Panc1 (cell line): ENCODE measurements around the gene ABL1. TPM values are rescaled to one million over a fixed set of nuclear protein-coding genes. Genes with fewer than 3 reads are reported as not detected.

Source experiments
- ATAC-seq: fragments of 200-7000 bp; cut with Tn5 transposase; 2 replicates; pipeline ENCODE4 v1.9.1; 2020; ENCODE audit warnings: mild to moderate bottlenecking, moderate library complexity
- BruUV-seq: library from RNA; stranded (reverse); fragments of 400-500 nt; replicated peaks from 2 replicates; lab custom pipeline; 2021; lab: Mats Ljungman, UMichigan
- CTCF ChIA-PET: fragments of 300-600 bp; sonication (Branson Sonifier 250); formaldehyde crosslinking; loops from one replicate; lab custom pipeline; 2022; ENCODE audit warnings: antibody characterized with exemption; lab: Charles Lee
- POLR2A ChIA-PET: fragments of 300-600 bp; sonication (Branson Sonifier 250); formaldehyde crosslinking; loops from one replicate; lab custom pipeline; 2022; ENCODE audit warnings: antibody characterized with exemption; lab: Charles Lee
- DNase-seq: peaks from one replicate; pipeline ENCODE4 v3.0.0-alpha.2; 2010; ENCODE audit warnings: low read depth, low spot score
- H3K27ac ChIP-seq: 2 replicates; pipeline ENCODE4 v1.5.1; 2011; ENCODE audit warnings: mild to moderate bottlenecking, low read length, inconsistent platforms
- H3K27me3 ChIP-seq: fragments of 200-500 bp; sonication (Bioruptor generic); 2 replicates; pipeline ENCODE4 v1.6.0; 2014; ENCODE audit warnings: low read length, inconsistent platforms; ENCODE audit not compliant: control insufficient read depth, insufficient read depth
- H3K36me3 ChIP-seq: fragments of 200-500 bp; sonication (Bioruptor generic); 2 replicates; pipeline ENCODE4 v1.5.1; 2014; ENCODE audit warnings: inconsistent platforms, mild to moderate bottlenecking, low read length, moderate library complexity; ENCODE audit not compliant: control insufficient read depth, insufficient read depth
- H3K4me1 ChIP-seq: 2 replicates; pipeline ENCODE4 v1.5.1; 2011; ENCODE audit warnings: inconsistent platforms, mild to moderate bottlenecking, low read length, moderate library complexity; ENCODE audit not compliant: control insufficient read depth, insufficient read depth
- H3K4me3 ChIP-seq, 2 experiments: 2 replicates each; pipeline ENCODE4 v1.5.1; 2011 to 2012; ENCODE audit warnings: low read depth in 2 of 2, low read length in 2 of 2, mild to moderate bottlenecking in 2 of 2, inconsistent platforms in 1 of 2, moderate library complexity in 1 of 2
- H3K9me3 ChIP-seq: fragments of 200-500 bp; sonication (Bioruptor generic); 2 replicates; pipeline ENCODE4 v1.5.1; 2014; ENCODE audit warnings: low read depth, mild to moderate bottlenecking, inconsistent platforms, low read length, moderate library complexity; ENCODE audit not compliant: control insufficient read depth, insufficient read depth
- CTCF ChIP-seq: fragments of 450-650 bp; IDR thresholded peaks from 2 replicates; pipeline ENCODE4 v1.5.1; 2017; ENCODE audit warnings: mild to moderate bottlenecking
- POLR2AphosphoS5 ChIP-seq: IDR thresholded peaks from 2 replicates; pipeline ENCODE4 v1.6.1; 2012; ENCODE audit warnings: mild to moderate bottlenecking, low read depth, low read length, moderate library complexity
- REST ChIP-seq, 2 experiments: IDR thresholded peaks; 2 replicates each; pipeline ENCODE4 v1.6.1; 2011 to 2012; ENCODE audit warnings: low read depth in 2 of 2, control low read depth in 1 of 2, low read length in 1 of 2, mild to moderate bottlenecking in 1 of 2, moderate library complexity in 1 of 2; ENCODE audit not compliant: insufficient read depth in 1 of 2
- SIN3A ChIP-seq: IDR thresholded peaks from 2 replicates; pipeline ENCODE4 v1.6.1; 2012; ENCODE audit warnings: low read depth, mild to moderate bottlenecking, low read length, moderate library complexity, borderline replicate concordance; ENCODE audit not compliant: insufficient read depth
- TCF7L2 ChIP-seq: IDR thresholded peaks from 2 replicates; pipeline ENCODE4 v1.6.1; 2011; ENCODE audit warnings: mild to moderate bottlenecking, low read depth, low read length, inconsistent platforms
- in situ Hi-C: cut with HindIII; loops from 2 replicates; pipeline ENCODE4 v1.10.0; 2016; ENCODE audit warnings: low sequenced_read_pairs, low pct_unique_long_range_greater_than_20kb
- intact Hi-C: fragments of 100-400 bp; cut with micrococcal nuclease; formaldehyde crosslinking; loops from one replicate; pipeline ENCODE4 v1.10.0; 2022; ENCODE audit not compliant: unreplicated experiment
- total RNA-seq: library from RNA; stranded (reverse); gene quantifications from one replicate; pipeline ENCODE4 v1.2.1, GENCODE V29; 2021; ENCODE audit not compliant: unreplicated experiment

Gene ABL1
- total RNA-seq, 1 experiment from 2014 or later, result 48.4 TPM

GRCh38 chr9:130905902-130906734 is 71.1 kb downstream of the ABL1 start:
- CTCF ChIA-PET, result no interaction called here
- in situ Hi-C loops (no loop called here), intact Hi-C loops (no loop called here)
- no peak overlapping the region for H3K27ac ChIP-seq
- ATAC-seq (no peak), DNase-seq (no peak)
- H3K4me3 ChIP-seq, result no peak overlapping the region
- no peaks in the 10 kb centered on the region for H3K4me1 ChIP-seq
- BruUV-seq, result no TSS peak
- H3K36me3 ChIP-seq, result no peaks in the 10 kb centered on the region
- H3K27me3 ChIP-seq, result no peaks in the 10 kb centered on the region
- POLR2A ChIA-PET, result no interaction called here
- H3K9me3 ChIP-seq, result no peaks in the 10 kb centered on the region
- TF ChIP-seq POLR2AphosphoS5, result no peak
- no peak for TF ChIP-seq TCF7L2
- no peak for TF ChIP-seq SIN3A
- TF ChIP-seq CTCF, result no peak
- no peak for TF ChIP-seq REST (IDR thresholded peaks at IDR 0.05; ENCODE audit: insufficient read depth in 1 of 2, low read depth in 2 of 2, low read length in 1 of 2)

GRCh38 chr9:130906735-130907416 is 71.8 kb downstream of the ABL1 start:
- intact Hi-C loops, result no loop called here
- TF ChIP-seq POLR2AphosphoS5, result no peak
- TF ChIP-seq TCF7L2, result no peak
- no peak for TF ChIP-seq SIN3A
- no peak for TF ChIP-seq REST (IDR thresholded peaks at IDR 0.05; ENCODE audit: insufficient read depth in 1 of 2, low read depth in 2 of 2, low read length in 1 of 2)
- no peak for TF ChIP-seq CTCF
- no peak overlapping the region for H3K4me3 ChIP-seq
- ATAC-seq, result no peak
- H3K9me3 ChIP-seq, result no peaks in the 10 kb centered on the region
- in situ Hi-C loops, result no loop called here
- no peaks in the 10 kb centered on the region for H3K4me1 ChIP-seq
- ChIA-PET CTCF (interaction anchor here (0.6 kb wide), 1 partner anchor 41 kb away, joined by 5 read pairs; no protein-coding TSS in a partner anchor), POLR2A (no interaction called here)
- H3K36me3 ChIP-seq, result no peaks in the 10 kb centered on the region
- no TSS peak for BruUV-seq
- no peak overlapping the region for H3K27ac ChIP-seq
- no peak for DNase-seq
- H3K27me3 ChIP-seq, result no peaks in the 10 kb centered on the region
